ENCODE data around the gene SMPD1. TPM values are rescaled to one million over a fixed set of nuclear protein-coding genes. Genes with fewer than 3 reads are reported as not detected.
"Not testable (repeated sequence)": the region's sequence is repeated elsewhere in the genome, so short reads cannot be mapped to it uniquely, and the experiment has no call there.

The SMPD1 gene
- total RNA-seq, 1 donor from 2014 or later: 32.9 TPM

GRCh38 chr11:6388748-6389147 lies 1.5 kb upstream of the SMPD1 start:
- no peak for DNase-seq (ENCODE audit: low spot score)

- DNase-seq (ENCODE audit: low spot score): no peak
Measured at GRCh38 chr11:6390718-6391469, 620 bp downstream of the SMPD1 start.

GRCh38 chr11:6391537-6392134 lies 1.4 kb downstream of the SMPD1 start:
- DNase-seq (ENCODE audit: low spot score): no peak

- DNase-seq (ENCODE audit: low spot score): not testable (repeated sequence)
Measured at GRCh38 chr11:6392251-6392650, 2.0 kb downstream of the SMPD1 start.

GRCh38 chr11:6393989-6394670 lies 3.9 kb downstream of the SMPD1 start:
- DNase-seq (ENCODE audit: low spot score): no peak

- DNase-seq (ENCODE audit: low spot score): no peak
Measured at GRCh38 chr11:6395470-6396060, 5.3 kb downstream of the SMPD1 start.

- DNase-seq (ENCODE audit: low spot score): no peak
Measured at GRCh38 chr11:6397156-6397555, 6.9 kb downstream of the SMPD1 start.

- DNase-seq (ENCODE audit: low spot score): no peak
Measured at GRCh38 chr11:6397636-6398035, 7.4 kb downstream of the SMPD1 start.

GRCh38 chr11:6400431-6401345 lies 10.4 kb downstream of the SMPD1 start:
- DNase-seq (ENCODE audit: low spot score): no peak

GRCh38 chr11:6401464-6401863 lies 11.2 kb downstream of the SMPD1 start:
- DNase-seq (ENCODE audit: low spot score): no peak

GRCh38 chr11:6402061-6402470 lies 11.8 kb downstream of the SMPD1 start:
- no peak for DNase-seq (ENCODE audit: low spot score)

GRCh38 chr11:6402561-6402981 lies 12.3 kb downstream of the SMPD1 start:
- DNase-seq (ENCODE audit: low spot score): no peak

GRCh38 chr11:6403539-6403938 lies 13.3 kb downstream of the SMPD1 start:
- no peak for DNase-seq (ENCODE audit: low spot score)

- DNase-seq (ENCODE audit: low spot score): no peak
Measured at GRCh38 chr11:6404342-6405051, 14.2 kb downstream of the SMPD1 start.

GRCh38 chr11:6405052-6405667 lies 14.9 kb downstream of the SMPD1 start:
- no peak for DNase-seq (ENCODE audit: low spot score)

GRCh38 chr11:6405846-6406245 lies 15.6 kb downstream of the SMPD1 start:
- DNase-seq (ENCODE audit: low spot score): no peak

GRCh38 chr11:6406370-6406769 lies 16.1 kb downstream of the SMPD1 start:
- DNase-seq (ENCODE audit: low spot score): no peak

GRCh38 chr11:6410695-6411430 lies 20.6 kb downstream of the SMPD1 start:
- no peak for DNase-seq (ENCODE audit: low spot score)

GRCh38 chr11:6411594-6412031 lies 21.3 kb downstream of the SMPD1 start:
- no peak for DNase-seq (ENCODE audit: low spot score)

GRCh38 chr11:6413791-6414201 lies 23.5 kb downstream of the SMPD1 start:
- no peak for DNase-seq (ENCODE audit: low spot score)
